HL-60 (cell line): ENCODE results near the gene UBE2K.

Experiments
- CTCF ChIP-seq: IDR thresholded peaks from one replicate; pipeline ENCODE4 v1.5.1; 2011; ENCODE audit warnings: low read length, control low read depth, inconsistent platforms; ENCODE audit not compliant: insufficient read depth
- GABPA ChIP-seq: IDR thresholded peaks from 2 replicates; pipeline ENCODE4 v1.6.1; 2012; ENCODE audit warnings: low read depth
- POLR2AphosphoS5 ChIP-seq: IDR thresholded peaks from 2 replicates; pipeline ENCODE4 v1.6.1; 2012; ENCODE audit warnings: low read depth
- REST ChIP-seq: IDR thresholded peaks from 2 replicates; pipeline ENCODE4 v1.6.1; 2012; ENCODE audit warnings: low read depth; ENCODE audit not compliant: insufficient replicate concordance
- SPI1 ChIP-seq: IDR thresholded peaks from 2 replicates; pipeline ENCODE4 v1.6.1; 2012; ENCODE audit warnings: low read depth, mild to moderate bottlenecking, borderline replicate concordance

- TF ChIP-seq CTCF = no peak
- no peak for TF ChIP-seq POLR2AphosphoS5
- no peak for TF ChIP-seq REST
- TF ChIP-seq GABPA = no peak
- TF ChIP-seq SPI1 = no peak
These were observed 11.9 kb upstream of the UBE2K start for GRCh38 chr4:39685990-39686389.
